Astrocyte (in vitro differentiated cells and primary cell): ENCODE measurements around the gene CECR2. TPM values are rescaled to one million over a fixed set of nuclear protein-coding genes. Genes with fewer than 3 reads are reported as not detected.

Experiments used
- DNase-seq: peaks from one replicate; pipeline ENCODE4 v3.0.0-alpha.2; 2010; ENCODE audit warnings: low read depth
- FAIRE-seq: peaks from 2 replicates; lab custom pipeline; 2011; peaks lifted over from hg19 to GRCh38; lab: Jason Lieb, UNC
- H2AFZ ChIP-seq: 2 replicates; pipeline ENCODE4 v1.6.0; 2012; ENCODE audit warnings: low read depth, low read length, inconsistent platforms
- H3K27ac ChIP-seq: 2 replicates; pipeline ENCODE4 v1.5.1; 2011; ENCODE audit warnings: low read depth, low read length, inconsistent platforms
- H3K27me3 ChIP-seq: 2 replicates; pipeline ENCODE4 v1.6.0; 2011; ENCODE audit warnings: low read length, inconsistent platforms; ENCODE audit not compliant: insufficient read depth
- H3K36me3 ChIP-seq: 2 replicates; pipeline ENCODE4 v1.5.1; 2011; ENCODE audit warnings: low read length, inconsistent platforms; ENCODE audit not compliant: insufficient read depth
- H3K4me1 ChIP-seq: 2 replicates; pipeline ENCODE4 v1.5.1; 2011; ENCODE audit warnings: low read length, inconsistent platforms; ENCODE audit not compliant: insufficient read depth
- H3K4me2 ChIP-seq: 2 replicates; pipeline ENCODE4 v1.6.0; 2012; ENCODE audit warnings: low read length, inconsistent platforms
- H3K4me3 ChIP-seq: 2 replicates; pipeline ENCODE4 v1.5.1; 2011; ENCODE audit warnings: low read depth, mild to moderate bottlenecking, low read length, inconsistent platforms; ENCODE audit not compliant: insufficient read depth
- H3K79me2 ChIP-seq: 2 replicates; pipeline ENCODE4 v1.6.0; 2012; ENCODE audit warnings: mild to moderate bottlenecking, low read length, inconsistent platforms; ENCODE audit not compliant: insufficient read depth
- H3K9ac ChIP-seq: 2 replicates; pipeline ENCODE4 v1.6.0; 2012; ENCODE audit warnings: mild to moderate bottlenecking, low read length, inconsistent platforms
- H3K9me3 ChIP-seq: 2 replicates; pipeline ENCODE4 v1.5.1; 2012; ENCODE audit warnings: low read depth, mild to moderate bottlenecking, low read length, inconsistent platforms; ENCODE audit not compliant: insufficient read depth
- H4K20me1 ChIP-seq: 2 replicates; pipeline ENCODE4 v1.6.0; 2012; ENCODE audit warnings: low read length, inconsistent platforms; ENCODE audit not compliant: insufficient read depth
- H3K27ac Mint-ChIP-seq: one replicate; pipeline ENCODE4 v1.8.0; 2021; ENCODE audit warnings: mild to moderate bottlenecking, mixed read lengths; ENCODE audit not compliant: unreplicated experiment
- H3K27me3 Mint-ChIP-seq: one replicate; pipeline ENCODE4 v1.8.0; 2021; ENCODE audit warnings: low read depth, mixed read lengths; ENCODE audit not compliant: unreplicated experiment
- H3K36me3 Mint-ChIP-seq: one replicate; pipeline ENCODE4 v1.8.0; 2021; ENCODE audit warnings: low read depth, mixed read lengths; ENCODE audit not compliant: unreplicated experiment
- H3K4me1 Mint-ChIP-seq: one replicate; pipeline ENCODE4 v1.8.0; 2021; ENCODE audit warnings: low read depth, mixed read lengths; ENCODE audit not compliant: unreplicated experiment
- H3K4me3 Mint-ChIP-seq: one replicate; pipeline ENCODE4 v1.8.0; 2021; ENCODE audit warnings: mild to moderate bottlenecking, moderate library complexity, mixed read lengths; ENCODE audit not compliant: unreplicated experiment
- H3K9me3 Mint-ChIP-seq: one replicate; pipeline ENCODE4 v1.8.0; 2021; ENCODE audit warnings: mild to moderate bottlenecking, mixed read lengths; ENCODE audit not compliant: unreplicated experiment
- CTCF ChIP-seq: IDR thresholded peaks from 2 replicates; pipeline ENCODE4 v1.5.1; 2011; ENCODE audit warnings: low read depth, mild to moderate bottlenecking, inconsistent platforms, low read length, moderate library complexity; ENCODE audit not compliant: insufficient read depth
- EZH2 ChIP-seq: IDR thresholded peaks from 2 replicates; pipeline ENCODE4 v1.6.1; 2012; ENCODE audit warnings: mild to moderate bottlenecking, low read length, inconsistent platforms; ENCODE audit not compliant: insufficient read depth
- total RNA-seq: library from RNA; stranded (reverse); gene quantifications from 2 replicates; pipeline ENCODE4 v1.2.1, GENCODE V29; 2021

The CECR2 gene
- total RNA-seq, 1 donor from 2014 or later = 15.7 TPM

DNA sequence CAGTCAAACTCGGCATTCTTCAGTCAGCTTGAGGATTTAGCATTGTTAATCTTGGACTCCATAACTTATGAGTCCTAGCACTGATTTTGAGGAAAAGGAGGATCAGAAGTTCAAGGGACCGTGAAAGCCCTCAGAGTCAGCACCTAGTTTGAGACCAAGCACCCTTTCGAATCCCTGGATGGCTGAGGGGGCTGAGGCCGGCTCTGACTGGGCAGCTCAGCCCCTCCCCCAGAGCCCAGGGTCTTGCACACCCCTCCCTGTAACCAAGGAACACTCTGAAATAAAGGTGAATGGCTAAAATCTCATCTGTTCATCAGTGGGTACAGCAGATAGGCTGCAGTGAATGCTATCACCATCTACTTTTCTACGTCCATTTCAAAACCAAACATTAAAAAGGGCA, 221.3 kb downstream of the CECR2 start:
- Histone ChIP-seq H3K36me3 (peaks cover 34% of the 10 kb centered on the region), H3K4me2 (no peak overlapping the region), H3K4me3 (no peak overlapping the region), H3K79me2 (no peaks in the 10 kb centered on the region), H3K27ac (no peak overlapping the region), H2AFZ (no peak overlapping the region), H3K4me1 (no peaks in the 10 kb centered on the region), H3K9me3 (no peaks in the 10 kb centered on the region), H4K20me1 (peaks cover 12% of the 10 kb centered on the region), H3K9ac (no peak overlapping the region), H3K27me3 (no peaks in the 10 kb centered on the region)
- no peak for FAIRE-seq
- peaks cover 8% of the 10 kb centered on the region for H3K36me3 Mint-ChIP-seq
- no peaks in the 10 kb centered on the region for H3K9me3 Mint-ChIP-seq
- H3K27ac Mint-ChIP-seq = no peak overlapping the region
- no peaks in the 10 kb centered on the region for H3K27me3 Mint-ChIP-seq
- H3K4me3 Mint-ChIP-seq = no peak overlapping the region
- no peak for TF ChIP-seq EZH2
- no peak for TF ChIP-seq CTCF
- no peaks in the 10 kb centered on the region for H3K4me1 Mint-ChIP-seq
- DNase-seq = no peak

DNA sequence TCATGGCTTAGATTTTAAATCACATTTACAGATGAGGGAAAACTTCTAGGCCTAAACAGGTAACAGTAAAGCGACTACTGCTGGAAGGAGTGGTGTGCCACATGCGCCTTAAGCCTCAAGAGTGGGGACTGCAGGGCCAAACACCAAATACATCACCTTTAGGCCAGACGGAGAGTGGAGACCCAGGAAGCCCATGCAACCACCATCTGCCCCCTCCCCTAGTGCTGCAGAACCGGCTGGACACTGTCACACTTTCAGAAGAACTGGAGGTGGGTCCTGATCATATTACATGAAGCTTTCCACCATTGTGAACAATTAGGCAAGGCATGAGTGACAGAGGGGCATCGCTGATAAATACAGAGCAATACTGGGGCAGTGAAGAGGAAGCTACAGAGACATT, 222.9 kb downstream of the CECR2 start:
- Histone ChIP-seq H3K4me3 (no peak overlapping the region), H3K9me3 (no peaks in the 10 kb centered on the region), H3K36me3 (peaks cover 43% of the 10 kb centered on the region), H3K4me1 (no peaks in the 10 kb centered on the region), H3K9ac (no peak overlapping the region), H3K79me2 (no peaks in the 10 kb centered on the region), H3K4me2 (no peak overlapping the region), H3K27ac (no peak overlapping the region), H4K20me1 (peaks cover 12% of the 10 kb centered on the region), H2AFZ (no peak overlapping the region), H3K27me3 (no peaks in the 10 kb centered on the region)
- FAIRE-seq (no peak), DNase-seq (no peak)
- peaks cover 16% of the 10 kb centered on the region for H3K36me3 Mint-ChIP-seq
- no peaks in the 10 kb centered on the region for H3K27me3 Mint-ChIP-seq
- H3K4me1 Mint-ChIP-seq = peaks cover 2% of the 10 kb centered on the region
- H3K27ac Mint-ChIP-seq = no peak overlapping the region
- H3K4me3 Mint-ChIP-seq = no peak overlapping the region
- TF ChIP-seq CTCF (no peak), EZH2 (no peak)
- no peaks in the 10 kb centered on the region for H3K9me3 Mint-ChIP-seq

DNA sequence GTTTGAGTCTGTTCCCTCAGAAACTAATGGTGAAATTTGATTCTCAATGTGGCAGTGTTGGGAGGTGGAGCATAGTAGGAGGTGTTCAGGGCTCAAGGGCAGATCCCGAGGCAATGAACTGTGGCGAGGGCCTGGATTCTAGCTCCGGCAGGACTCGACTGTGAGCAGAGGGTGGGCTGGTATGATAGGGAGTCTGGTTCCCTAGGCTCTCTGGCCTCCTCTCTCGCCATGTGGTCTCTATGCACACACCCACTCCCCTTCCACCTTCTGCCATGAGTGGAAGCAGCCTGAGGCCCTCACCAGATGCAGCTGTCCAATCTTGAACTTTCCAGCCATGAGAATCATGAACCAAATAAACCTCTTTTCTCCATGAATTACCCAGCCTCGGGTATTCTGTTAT, 227.0 kb downstream of the CECR2 start:
- DNase-seq (no peak), FAIRE-seq (no peak)
- H3K27me3 Mint-ChIP-seq = no peaks in the 10 kb centered on the region
- H3K4me1 Mint-ChIP-seq = peaks cover 3% of the 10 kb centered on the region
- no peak overlapping the region for H3K4me3 ChIP-seq
- no peak for TF ChIP-seq EZH2
- TF ChIP-seq CTCF = no peak
- peaks cover 60% of the 10 kb centered on the region for H3K36me3 ChIP-seq
- no peak overlapping the region for H3K4me2 ChIP-seq
- H3K9me3 ChIP-seq = no peaks in the 10 kb centered on the region
- peaks cover 19% of the 10 kb centered on the region for H4K20me1 ChIP-seq
- peak overlapping the region; percentile 29 for H3K4me3 Mint-ChIP-seq
- H3K79me2 ChIP-seq = no peaks in the 10 kb centered on the region
- no peaks in the 10 kb centered on the region for H3K9me3 Mint-ChIP-seq
- no peak overlapping the region for H3K27ac Mint-ChIP-seq
- no peak overlapping the region for H3K27ac ChIP-seq
- peaks cover 23% of the 10 kb centered on the region for H3K36me3 Mint-ChIP-seq
- no peaks in the 10 kb centered on the region for H3K27me3 ChIP-seq
- H3K4me1 ChIP-seq = no peaks in the 10 kb centered on the region
- H3K9ac ChIP-seq = no peak overlapping the region
- H2AFZ ChIP-seq = no peak overlapping the region
